ENCODE measurements around the gene MEX3D.

GRCh38 chr19:1534972-1535371, 33.2 kb downstream of the MEX3D start:
- TF ChIP-seq CTCF (conservative IDR thresholded peaks at IDR 0.05; ENCODE audit: low read length) (no peak), EZH2phosphoT487 (IDR thresholded peaks at IDR 0.05; ENCODE audit: borderline replicate concordance) (no peak)

Measured in Loucy (cell line).